Anterior cingulate cortex (tissue), 58 donors: Measurements from ENCODE around the gene STS.
A peak's percentile ranks its signal among the peaks of the same experiment; 100 is the strongest.

Experiments
- DNase-seq, 58 donors: peaks; one replicate each; lab custom pipeline; 2025; lab: John Stamatoyannopoulos, UW

STS gene, protein sequence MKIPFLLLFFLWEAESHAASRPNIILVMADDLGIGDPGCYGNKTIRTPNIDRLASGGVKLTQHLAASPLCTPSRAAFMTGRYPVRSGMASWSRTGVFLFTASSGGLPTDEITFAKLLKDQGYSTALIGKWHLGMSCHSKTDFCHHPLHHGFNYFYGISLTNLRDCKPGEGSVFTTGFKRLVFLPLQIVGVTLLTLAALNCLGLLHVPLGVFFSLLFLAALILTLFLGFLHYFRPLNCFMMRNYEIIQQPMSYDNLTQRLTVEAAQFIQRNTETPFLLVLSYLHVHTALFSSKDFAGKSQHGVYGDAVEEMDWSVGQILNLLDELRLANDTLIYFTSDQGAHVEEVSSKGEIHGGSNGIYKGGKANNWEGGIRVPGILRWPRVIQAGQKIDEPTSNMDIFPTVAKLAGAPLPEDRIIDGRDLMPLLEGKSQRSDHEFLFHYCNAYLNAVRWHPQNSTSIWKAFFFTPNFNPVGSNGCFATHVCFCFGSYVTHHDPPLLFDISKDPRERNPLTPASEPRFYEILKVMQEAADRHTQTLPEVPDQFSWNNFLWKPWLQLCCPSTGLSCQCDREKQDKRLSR

DNA sequence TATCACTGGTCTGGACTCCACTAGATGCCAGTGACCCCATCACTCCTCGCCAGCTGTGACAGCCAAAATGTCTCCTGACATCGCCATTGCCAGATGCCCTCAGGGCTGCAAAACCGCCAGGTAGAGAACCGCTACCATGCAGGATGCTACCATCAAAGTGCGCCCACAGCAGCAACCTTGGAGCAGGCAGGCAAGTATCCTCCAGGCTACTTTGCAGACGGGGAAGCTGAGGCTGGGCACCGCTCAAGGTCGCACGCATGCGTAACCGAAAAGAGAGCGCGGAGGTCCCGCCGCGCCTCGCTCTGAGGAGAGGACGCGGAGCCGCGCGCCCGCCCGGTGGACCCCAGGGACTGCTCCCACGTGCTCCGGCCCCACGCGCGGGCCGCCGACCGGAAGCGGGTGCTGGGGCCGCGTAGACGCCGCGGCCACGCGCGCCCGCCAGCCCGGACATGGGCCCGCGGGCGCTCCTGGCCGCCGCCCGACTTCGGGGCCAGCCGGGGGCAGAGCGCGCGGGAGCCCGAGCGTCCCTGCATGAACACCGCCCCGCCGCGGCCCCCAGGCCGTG, at the start of gene STS:
Gene STS (plus strand): TSS at position 300 of the 565 bp plus-strand sequence. CDS start 105,488 bp downstream, outside the sequence.
- peak in 49 of 58 donors; percentile 3 to 76 (median 36) for DNase-seq

DNA sequence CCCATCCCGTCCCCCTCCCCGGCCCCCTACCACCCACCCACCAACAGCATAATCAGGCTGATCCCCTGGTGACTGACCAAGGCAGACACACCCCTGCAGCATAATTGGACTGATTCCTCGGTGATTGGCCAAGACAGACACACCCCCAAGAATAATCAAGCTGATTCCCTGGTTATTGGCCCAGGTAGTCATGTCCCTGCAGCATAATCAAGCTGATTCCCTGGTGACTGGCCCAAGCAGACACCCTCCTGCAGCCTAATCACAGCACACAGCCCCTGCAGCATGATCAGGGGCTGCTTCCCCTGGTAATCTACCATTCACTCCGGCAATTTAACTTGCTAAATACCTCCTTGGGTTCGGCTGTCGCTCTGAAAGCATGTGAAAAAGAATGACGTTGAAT, 47.5 kb upstream of the STS start:
- no peak for DNase-seq

DNA sequence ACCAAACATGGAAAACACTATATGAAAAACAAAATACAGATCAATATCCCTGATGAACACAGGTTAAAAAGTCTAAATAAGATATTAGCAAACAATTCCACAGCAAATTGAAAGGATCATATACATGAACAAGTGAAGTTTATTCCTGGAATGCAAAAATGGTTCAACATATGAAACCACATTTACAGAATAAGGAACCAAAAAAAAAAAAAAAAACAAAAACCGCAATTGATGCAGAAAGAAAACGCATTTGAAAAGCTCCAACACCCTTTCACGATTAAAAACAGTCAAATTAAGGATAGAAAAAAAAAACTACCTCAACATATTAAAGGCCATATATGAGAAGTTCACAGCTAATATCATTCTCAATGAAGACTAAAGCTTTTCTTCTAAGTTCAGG, 45.4 kb upstream of the STS start:
- no peak for DNase-seq

DNA sequence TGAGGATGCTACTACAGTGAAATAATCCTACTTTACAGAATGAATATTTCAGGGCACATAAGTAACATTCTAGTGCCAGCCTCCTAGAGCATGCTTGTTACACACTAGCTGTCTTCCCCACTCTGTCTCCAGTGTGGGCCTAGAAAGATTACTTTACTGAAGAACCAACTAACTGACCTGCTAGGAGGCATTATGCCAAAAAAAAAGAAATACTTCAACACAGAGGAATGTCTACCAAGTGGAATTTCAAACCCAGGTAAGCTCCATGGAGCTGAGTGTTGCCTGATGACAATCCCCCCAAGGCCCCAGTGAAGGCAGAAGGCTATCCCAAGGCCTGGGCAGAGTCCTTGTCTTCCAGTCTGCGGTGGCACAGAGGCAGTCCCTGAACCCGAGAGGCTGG, 40.9 kb upstream of the STS start:
- DNase-seq = no peak

DNA sequence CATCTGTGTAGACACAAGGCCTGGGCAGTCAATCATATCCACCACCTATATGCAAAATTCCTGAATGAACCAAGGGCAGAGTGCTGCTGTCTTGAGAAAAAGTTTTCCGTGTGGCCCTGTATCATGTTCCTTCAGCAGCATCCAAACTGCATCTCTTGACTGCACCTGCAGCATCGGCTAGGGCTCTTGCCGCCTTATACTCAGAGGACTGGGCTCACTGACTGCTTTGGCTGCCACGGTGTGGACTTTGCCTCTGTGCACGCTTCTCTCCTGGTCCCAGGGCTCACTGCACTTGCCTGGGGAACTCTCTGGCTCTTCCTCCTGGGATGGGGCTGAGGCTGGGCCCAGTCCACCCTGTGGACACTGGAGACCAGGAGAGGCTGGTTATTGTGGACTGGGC, 39.5 kb upstream of the STS start:
- DNase-seq = no peak

DNA sequence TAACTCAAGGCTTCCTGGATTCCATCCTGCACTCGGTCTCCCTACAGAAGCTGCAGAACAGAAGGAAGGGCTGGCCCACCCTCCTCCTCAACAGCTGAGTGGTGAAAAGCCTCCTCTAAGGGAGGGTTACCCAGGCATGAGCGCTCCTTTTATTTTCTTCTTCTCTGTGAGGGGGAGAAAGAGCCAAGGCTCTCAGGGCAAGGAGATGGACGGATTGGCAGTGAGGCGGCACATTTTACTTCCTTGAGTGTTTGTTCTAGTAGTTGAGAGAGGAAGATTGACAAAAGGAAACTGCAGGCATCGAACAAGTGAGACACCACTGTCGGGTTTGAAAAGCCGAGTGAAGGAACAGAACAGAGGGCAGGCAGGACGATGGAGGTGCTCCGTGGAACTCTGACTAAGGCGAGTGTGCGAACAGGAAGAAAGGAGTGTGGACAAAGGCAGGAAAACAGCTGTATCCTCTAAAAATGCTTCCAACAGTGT, 38.4 kb upstream of the STS start:
- peak in 12 of 58 donors; percentile 1 to 26 (median 2) for DNase-seq

DNA sequence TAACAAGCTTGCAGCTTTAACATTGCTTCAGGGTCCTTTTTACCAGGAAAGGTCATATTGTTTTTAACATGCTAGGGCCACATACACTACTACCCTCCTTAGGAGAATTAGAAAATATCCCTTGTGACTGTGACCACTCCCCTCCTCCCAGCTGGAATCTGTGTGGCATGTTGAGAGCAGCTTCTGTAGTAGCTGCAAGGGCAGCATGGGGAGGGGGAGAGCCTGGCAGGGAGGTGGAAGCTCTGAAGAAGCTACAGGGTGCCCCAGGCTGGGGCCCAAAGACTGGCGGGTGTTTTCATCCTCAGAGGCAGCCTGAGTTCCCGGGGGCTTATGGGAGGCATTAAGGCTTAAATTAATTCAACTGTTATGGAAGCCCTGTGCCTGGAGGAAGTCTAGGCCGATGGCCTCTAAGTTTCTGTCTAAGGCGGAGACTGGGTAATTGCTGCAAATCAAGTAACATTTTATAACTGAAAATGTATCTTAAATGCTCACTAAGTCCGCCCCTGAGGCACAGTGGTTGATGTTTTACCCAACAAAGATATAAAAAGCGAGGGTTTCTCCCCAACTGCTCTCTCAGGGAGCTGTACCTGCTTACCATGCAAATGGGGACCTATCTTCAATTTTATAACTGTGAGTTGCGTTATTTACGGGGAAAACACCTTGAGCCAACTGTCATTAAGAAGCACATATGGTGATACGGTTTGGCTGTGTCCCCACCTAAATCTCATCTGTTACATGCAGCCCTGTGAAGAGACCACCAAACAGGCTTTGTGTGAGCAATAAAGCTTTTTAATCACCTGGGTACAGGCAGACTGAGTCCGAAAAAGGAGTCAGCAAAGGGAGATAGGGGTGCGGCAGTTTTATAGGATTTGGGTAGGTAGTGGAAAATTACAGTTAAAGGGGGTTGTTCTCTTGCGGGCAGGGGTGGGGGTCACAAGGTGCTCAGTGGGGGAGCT, 37.4 kb upstream of the STS start:
- no peak for DNase-seq

DNA sequence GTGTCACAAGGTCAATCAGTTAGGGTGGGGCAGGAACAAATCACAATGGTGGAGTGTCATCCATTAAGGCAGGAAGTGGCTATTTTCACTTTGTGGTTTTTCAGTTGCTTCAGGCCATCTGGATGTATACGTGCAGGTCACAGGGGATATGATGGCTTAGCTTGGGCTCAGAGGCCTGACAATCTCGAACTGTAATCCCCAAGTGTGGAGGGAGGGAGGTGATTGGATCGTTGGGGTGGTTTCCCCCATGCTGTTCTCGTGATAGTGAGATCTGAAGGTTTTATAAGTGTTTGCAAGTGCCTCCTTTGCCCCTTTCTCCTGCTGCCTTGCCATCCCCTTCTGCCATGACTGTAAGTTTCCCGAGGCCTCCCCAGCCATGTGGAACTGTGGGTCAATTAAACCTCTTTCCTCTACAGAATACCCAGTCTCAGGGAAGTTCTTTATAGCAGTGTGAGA, 36.7 kb upstream of the STS start:
- DNase-seq = no peak

DNA sequence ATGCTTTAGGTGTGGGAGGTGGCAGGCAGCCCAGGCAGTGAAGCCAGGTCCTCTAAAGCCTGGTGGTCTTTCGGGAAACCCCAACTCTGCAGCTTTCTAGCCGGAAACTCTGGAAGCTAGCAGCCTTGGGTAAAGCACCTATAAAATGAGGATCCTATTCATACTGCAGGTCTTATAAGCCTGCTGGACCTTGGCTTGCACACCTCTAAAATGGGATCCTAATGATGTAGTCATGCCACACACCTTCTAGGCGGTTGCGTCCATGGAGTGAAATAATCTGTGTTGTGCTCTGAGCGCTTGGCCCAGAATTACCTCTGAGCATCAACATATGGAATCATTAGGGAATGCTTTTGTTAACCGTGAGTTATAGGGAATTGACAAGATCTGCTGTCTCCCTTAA, 36.0 kb upstream of the STS start:
- no peak for DNase-seq

DNA sequence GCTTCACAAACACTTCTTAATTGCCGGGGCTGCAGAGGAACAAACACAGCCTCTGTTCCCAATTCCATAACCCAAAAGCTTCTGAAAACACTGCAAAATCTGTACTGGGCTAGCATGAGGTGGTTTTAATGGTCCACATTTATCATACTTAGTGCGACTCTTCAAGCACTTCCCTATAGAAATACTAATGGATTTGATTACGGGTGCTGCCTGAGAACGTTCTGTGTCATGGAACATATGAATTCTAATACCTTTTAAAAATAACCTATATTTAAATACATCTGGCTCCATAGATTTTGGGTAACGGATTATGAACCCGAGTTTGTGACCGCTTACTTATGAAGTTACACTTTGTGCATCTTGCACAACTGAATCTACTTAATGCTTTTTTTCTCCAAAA, 35.4 kb upstream of the STS start:
- no peak for DNase-seq

DNA sequence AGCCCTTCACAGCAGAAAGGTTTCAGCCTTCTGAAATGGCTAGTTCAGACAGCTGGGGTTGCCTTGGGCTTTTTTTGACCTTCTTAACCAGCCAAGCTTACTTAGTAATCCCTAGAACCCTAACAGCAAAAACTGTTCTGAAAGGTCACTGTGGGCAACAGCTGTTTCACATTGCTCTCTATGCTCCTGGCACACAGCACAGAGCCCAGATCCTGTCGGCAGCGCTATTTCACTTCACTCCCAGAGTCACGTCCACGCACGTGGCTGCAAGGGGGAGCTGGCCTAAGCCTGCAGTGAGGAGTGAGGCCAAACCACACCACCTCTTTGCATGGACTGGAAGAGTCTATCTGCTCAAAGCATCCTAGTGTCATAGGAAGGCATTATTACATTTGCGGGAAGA, 32.0 kb upstream of the STS start:
- no peak for DNase-seq

DNA sequence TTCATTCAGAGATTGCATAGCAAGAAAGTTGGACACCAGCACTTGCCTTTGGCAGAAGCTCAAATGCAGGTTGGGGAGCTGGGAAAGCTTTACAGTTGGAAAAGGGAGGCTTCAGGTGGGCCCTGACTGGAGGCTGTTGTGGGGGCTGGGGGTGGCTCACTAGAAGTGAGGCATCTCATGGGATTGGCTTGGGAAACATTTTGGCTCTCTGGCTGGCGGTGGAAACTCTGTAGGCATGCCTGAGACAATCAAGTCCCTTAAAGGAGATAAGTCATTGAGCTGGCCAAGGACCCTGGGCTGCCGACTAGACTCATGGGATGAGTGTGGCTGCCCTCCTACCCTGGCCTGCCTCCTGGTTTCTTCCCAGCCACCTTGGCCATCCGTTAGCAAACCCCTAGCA, 31.4 kb upstream of the STS start:
- no peak for DNase-seq

DNA sequence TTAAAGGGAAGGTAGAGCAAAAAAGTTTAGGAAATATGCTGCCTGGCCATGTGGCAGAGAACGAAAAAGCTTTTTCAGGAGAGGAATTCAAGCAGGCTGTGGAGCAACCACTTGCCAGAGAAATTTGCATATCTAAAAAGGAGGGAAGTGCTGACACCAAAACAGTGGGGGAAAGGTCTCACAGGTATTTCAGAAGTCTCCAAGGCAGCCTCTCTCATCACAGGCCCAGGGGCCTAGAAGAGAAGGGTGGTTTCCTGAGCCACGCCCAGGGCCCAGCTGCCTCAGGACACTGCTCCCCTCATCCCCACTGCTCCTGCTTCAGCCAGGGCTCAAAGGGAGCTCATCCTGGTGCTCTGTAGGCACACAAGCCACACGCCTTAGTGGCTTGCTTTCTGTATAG, 29.9 kb upstream of the STS start:
- no peak for DNase-seq

DNA sequence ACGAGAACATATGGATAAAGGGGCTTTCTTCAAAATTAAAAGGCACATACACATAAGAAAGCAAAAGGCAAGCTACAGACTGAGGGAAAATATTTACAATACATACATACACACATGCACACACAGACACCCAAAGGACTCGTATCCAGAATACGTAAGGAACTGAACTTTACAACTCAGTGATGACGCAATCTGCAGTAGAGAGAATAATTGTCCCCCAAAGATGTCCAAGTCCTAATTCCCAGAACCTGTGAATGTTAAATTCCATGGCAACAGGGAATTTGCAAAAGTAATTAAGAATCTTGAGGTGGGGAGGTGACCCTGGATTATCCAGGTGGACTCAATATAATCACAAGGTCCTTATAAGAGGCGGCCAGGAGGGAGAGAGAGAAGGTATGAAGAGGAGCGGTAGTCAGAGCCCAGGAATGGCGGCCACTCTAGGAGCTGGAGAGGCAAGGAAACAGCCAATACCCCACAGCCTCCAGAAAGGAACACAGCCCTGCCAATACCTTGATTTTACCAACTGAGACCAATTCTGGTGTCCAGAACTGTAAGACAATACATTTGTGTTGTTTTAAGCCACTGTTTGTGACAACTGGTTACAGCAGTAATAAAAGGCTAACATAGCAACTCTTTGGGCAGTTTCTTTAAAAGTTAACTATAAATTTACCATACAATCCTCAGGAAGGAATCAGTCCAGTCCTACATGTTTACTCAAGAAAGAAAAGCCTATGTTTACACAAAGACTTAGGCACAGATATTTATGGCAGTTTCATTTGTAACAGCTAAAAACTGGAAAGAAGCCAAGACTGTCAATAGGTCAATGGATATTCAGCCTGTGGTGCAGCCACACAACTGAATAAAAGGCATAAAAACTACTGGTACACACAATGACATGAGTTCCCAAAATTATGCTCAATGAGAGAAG, 27.3 kb upstream of the STS start:
- no peak for DNase-seq

DNA sequence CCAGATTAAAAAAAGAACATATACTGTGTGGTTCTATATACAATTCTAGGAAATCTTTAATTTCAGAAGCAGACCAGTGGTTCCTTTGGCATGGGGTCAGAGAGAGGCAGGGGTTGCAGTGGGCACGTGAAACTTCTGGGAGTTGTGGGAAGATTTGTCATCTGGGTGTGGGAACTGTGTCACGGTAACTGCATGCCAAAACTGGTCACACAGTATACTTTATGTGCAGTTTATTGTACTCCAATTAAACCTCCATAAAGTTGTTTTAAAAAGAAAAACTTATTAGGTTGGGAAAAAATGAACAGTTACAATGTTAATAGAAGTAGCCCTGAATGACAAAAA, 26.7 kb upstream of the STS start:
- DNase-seq = no peak

DNA sequence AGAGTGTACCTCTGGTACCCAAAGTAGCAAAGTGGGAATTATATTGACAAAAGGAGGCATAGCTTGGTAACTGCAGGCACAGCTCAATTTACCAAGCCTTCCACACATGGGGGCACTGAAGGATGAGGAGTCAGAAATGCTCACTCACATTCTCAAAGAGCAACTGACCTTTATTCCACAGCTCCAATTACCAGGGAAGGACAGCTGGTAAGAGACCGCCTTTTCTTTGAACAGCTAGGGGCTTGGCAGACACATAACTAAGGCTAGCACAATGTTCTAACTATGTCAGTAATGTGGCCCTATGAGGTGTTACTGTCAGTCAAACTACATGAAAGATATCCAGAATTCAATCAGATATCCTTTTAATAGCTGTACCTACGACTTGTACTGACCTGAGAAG, 20.5 kb upstream of the STS start:
- no peak for DNase-seq

DNA sequence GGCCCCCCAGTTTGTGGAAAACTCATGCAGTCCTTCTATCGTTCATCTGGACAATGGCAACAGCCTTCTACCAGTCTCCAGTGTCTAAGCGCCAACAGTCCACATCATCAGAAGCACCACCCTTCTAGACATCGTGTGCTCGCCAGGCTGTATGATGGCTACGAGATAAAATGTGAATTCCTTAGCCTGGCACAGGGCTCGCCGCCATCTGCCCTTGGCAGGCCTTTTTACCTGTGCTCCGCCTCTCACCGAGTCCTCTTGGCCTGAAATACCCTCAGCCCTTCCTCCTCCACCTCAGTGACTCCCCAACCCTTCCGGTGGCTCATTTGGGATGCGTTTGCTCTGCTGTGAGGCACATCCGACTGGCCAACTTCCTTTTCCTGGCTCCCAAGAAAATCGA, 15.9 kb upstream of the STS start:
- DNase-seq = no peak

DNA sequence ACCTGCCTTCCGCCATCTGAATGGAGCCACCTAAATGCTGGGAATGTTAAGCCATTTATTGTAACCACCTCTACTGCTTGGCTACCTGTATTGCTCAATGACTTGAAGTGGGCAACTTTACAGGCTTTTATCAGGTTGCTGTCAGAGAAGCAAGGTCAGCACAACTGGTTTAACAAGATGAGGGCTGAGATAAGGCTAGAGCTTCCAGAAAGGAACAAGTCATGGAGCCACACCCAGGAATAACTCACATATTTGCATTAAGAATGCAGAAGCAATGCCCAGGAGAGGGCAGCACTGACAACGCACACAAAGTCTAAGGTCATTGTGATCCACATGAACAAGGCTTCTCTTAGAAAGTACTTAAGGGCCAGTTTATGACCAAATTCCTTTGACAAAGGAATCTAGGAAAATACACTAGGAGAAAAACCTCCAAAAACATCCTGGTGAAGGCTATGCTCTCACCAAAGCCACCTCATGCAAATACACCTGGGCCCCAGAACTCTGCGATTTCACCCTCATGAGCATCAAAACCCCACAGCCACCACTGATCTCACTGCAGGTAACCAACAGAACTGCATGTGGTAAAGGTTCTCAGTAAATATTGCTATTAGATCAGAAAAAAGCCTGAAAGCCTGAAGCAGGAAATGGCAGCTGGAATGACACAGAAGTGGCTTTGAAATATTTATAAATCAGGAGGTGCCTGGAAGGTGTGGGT, 15.0 kb upstream of the STS start:
- peak in 9 of 58 donors; percentile 0 to 27 (median 5) for DNase-seq

DNA sequence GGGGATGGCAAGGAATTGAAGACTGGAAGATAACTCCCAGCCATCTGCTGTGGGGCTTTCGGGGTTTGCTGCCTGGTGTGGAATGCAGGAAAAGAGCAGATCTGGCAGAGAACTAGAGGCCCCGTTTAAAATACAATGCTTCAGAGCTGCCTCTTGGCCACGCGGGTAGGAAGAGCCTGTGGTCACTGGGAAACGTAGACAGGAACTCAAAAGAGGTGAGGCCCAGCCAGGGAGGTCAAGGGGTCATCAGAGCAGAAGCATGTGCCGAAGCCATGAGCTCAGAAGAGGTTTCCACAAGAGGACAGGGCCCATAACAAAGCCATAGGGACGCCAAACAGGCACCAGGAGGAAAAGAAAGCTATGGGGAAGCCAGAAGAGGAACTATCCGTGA, 14.5 kb upstream of the STS start:
- DNase-seq = peak in 5 of 58 donors; percentile 1 to 12 (median 3)
